AG04449 (cell line): Measurements from ENCODE around the gene ARHGEF40.

Experiments used
- CTCF ChIA-PET: fragments of 350-600 bp; formaldehyde crosslinking; extraction: SDS; loops from one replicate; lab custom pipeline; 2021; ENCODE audit warnings: antibody characterized with exemption; lab: Yijun Ruan, JAX
- POLR2A ChIA-PET: fragments of 400-600, 350-600 bp; formaldehyde crosslinking; extraction: SDS; loops from one replicate; lab custom pipeline; 2020; ENCODE audit warnings: antibody characterized with exemption, inconsistent platforms; lab: Yijun Ruan, JAX
- DNase-seq: peaks from one replicate; pipeline ENCODE4 v3.0.0-alpha.2; 2010; ENCODE audit warnings: low read depth, low spot score
- H3K4me3 ChIP-seq: 2 replicates; pipeline ENCODE4 v1.5.1; 2011; ENCODE audit warnings: low read depth, mild to moderate bottlenecking, control low read depth, low read length
- CTCF ChIP-seq: IDR thresholded peaks from one replicate; pipeline ENCODE4 v1.5.1; 2011; ENCODE audit warnings: mild to moderate bottlenecking, moderate library complexity, low read length, control low read depth, inconsistent platforms; ENCODE audit not compliant: insufficient read depth; ENCODE audit errors: missing control alignments

The ARHGEF40 gene

DNA sequence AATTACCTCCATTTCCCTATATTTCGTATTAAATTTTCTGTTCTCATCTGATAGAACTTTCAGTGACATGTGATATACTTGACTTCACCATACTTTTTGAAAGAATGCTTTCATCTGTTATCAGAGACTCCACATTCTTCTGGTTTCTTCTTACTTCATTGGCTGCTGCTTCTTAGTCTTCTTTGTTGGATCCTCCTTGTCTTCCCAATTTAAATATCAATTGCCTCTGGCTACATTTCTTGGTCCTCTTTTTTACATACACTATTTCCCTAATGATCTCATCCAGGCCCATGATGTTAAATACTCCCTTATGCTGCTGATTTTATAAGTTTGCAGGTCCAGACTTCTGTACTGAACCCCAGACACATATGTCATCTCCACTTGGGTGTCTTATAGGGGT is 63.8 kb downstream of the ARHGEF40 start:
- ChIA-PET POLR2A (no interaction called here), CTCF (interaction anchor here (1.1 to 1.4 kb wide), 3 partner anchors 11 to 66 kb away, joined by 3 read pairs; no protein-coding TSS in a partner anchor)
- no peak for DNase-seq
- TF ChIP-seq CTCF: no peak
- no peak overlapping the region for H3K4me3 ChIP-seq

DNA sequence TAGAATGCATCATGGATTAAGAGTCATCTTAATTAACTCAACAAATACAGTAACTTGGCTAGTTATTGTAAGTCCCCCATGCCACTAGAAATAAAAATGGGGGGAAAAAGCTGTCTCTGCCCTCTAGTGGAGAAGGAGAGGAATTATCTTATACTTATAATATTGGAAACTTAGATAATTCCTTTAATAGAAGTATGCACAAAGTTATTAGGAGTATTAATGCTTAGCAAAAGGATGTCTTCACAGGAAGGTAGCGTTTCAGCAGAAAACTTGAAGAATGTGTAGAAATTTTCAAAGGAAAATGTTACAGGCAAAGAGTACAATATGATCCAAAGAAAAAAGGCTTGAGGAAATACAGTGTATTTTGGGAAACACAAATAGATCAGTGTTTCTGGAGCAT is 65.9 kb downstream of the ARHGEF40 start:
- ChIA-PET CTCF (interaction anchor here (0.8 to 5.2 kb wide), 20 partner anchors 9 to 420 kb away, joined by 3 to 33 read pairs (median 6); partner anchors contain the start of gene OR5AU1), POLR2A (no interaction called here)
- TF ChIP-seq CTCF: peak; percentile 24
- H3K4me3 ChIP-seq: no peak overlapping the region
- DNase-seq: no peak
